Measurements from ENCODE around the gene PLEKHG3. TPM values are rescaled to one million over a fixed set of nuclear protein-coding genes. Genes with fewer than 3 reads are reported as not detected.

The PLEKHG3 gene
- polyA plus RNA-seq, 3 donors: 6.3 to 21.6 (median 13.0) TPM

- DNase-seq: no peak
- Histone ChIP-seq H3K9me3 (replicated peaks in 1 of 2; ENCODE audit: control insufficient read depth in 1 of 2, insufficient read depth in 1 of 2, low read length in 2 of 2) (no peaks in the 10 kb centered on the region), H3K9ac (ENCODE audit: insufficient read depth, low read length, poor library complexity, severe bottlenecking) (no peak overlapping the region), H3K4me3 (replicated peaks in 1 of 3; ENCODE audit: low read depth in 2 of 3, low read length in 3 of 3) (no peak overlapping the region), H3K27ac (ENCODE audit: low read depth in 1 of 2, low read length in 2 of 2) (no peak overlapping the region), H3K27me3 (ENCODE audit: control insufficient read depth in 2 of 2, insufficient read depth in 2 of 2, low read length in 2 of 2) (no peaks in the 10 kb centered on the region), H3K36me3 (replicated peaks in 1 of 2; ENCODE audit: control insufficient read depth in 1 of 2, insufficient read depth in 2 of 2, low read length in 2 of 2) (no peaks in the 10 kb centered on the region), H3K4me2 (replicated peaks; ENCODE audit: extremely low read depth, low read length, poor library complexity, severe bottlenecking) (no peak overlapping the region), H3K4me1 (ENCODE audit: control insufficient read depth in 1 of 2, insufficient read depth in 2 of 2, low read length in 2 of 2) (no peaks in the 10 kb centered on the region), H2AFZ (ENCODE audit: insufficient read depth, low read depth, low read length, poor library complexity, severe bottlenecking) (no peak overlapping the region), H4K20me1 (ENCODE audit: insufficient read depth, low read length) (no peaks in the 10 kb centered on the region), H3K79me2 (ENCODE audit: insufficient read depth, low read length) (no peaks in the 10 kb centered on the region)
- H3K9me3 Mint-ChIP-seq: no peaks in the 10 kb centered on the region
- H3K27me3 Mint-ChIP-seq (ENCODE audit: low read depth in 3 of 3): peaks cover 0 to 9% (median 6%) of the 10 kb centered on the region in 3 donors
- H3K4me3 Mint-ChIP-seq: no peak overlapping the region
- WGBS (ENCODE audit: insufficient coverage): 100% methylated on average over 3 of the region's 5 CpGs
- TF ChIP-seq CTCF (IDR thresholded peaks at IDR 0.05): no peak
- intact Hi-C loops (cut with micrococcal nuclease): no loop called here
- H3K36me3 Mint-ChIP-seq: no peaks in the 10 kb centered on the region
- H3K4me1 Mint-ChIP-seq: no peaks in the 10 kb centered on the region
- H3K27ac Mint-ChIP-seq: no peak overlapping the region
These were observed 85.5 kb downstream of the PLEKHG3 start for GRCh38 chr14:64789696-64790095.

GRCh38 chr14:64790478-64790877 is 86.3 kb downstream of the PLEKHG3 start:
- Histone ChIP-seq H3K9ac (ENCODE audit: insufficient read depth, low read length, poor library complexity, severe bottlenecking) (no peak overlapping the region), H4K20me1 (ENCODE audit: insufficient read depth, low read length) (no peaks in the 10 kb centered on the region), H3K4me1 (ENCODE audit: control insufficient read depth in 1 of 2, insufficient read depth in 2 of 2, low read length in 2 of 2) (no peaks in the 10 kb centered on the region), H3K4me3 (replicated peaks in 1 of 3; ENCODE audit: low read depth in 2 of 3, low read length in 3 of 3) (no peak overlapping the region), H3K79me2 (ENCODE audit: insufficient read depth, low read length) (no peaks in the 10 kb centered on the region), H3K36me3 (replicated peaks in 1 of 2; ENCODE audit: control insufficient read depth in 1 of 2, insufficient read depth in 2 of 2, low read length in 2 of 2) (no peaks in the 10 kb centered on the region), H3K27me3 (ENCODE audit: control insufficient read depth in 2 of 2, insufficient read depth in 2 of 2, low read length in 2 of 2) (no peaks in the 10 kb centered on the region), H3K4me2 (replicated peaks; ENCODE audit: extremely low read depth, low read length, poor library complexity, severe bottlenecking) (no peak overlapping the region), H3K27ac (ENCODE audit: low read depth in 1 of 2, low read length in 2 of 2) (no peak overlapping the region), H3K9me3 (replicated peaks in 1 of 2; ENCODE audit: control insufficient read depth in 1 of 2, insufficient read depth in 1 of 2, low read length in 2 of 2) (no peaks in the 10 kb centered on the region), H2AFZ (ENCODE audit: insufficient read depth, low read depth, low read length, poor library complexity, severe bottlenecking) (no peak overlapping the region)
- intact Hi-C loops (cut with micrococcal nuclease): no loop called here
- peaks cover 2 to 9% (median 7%) of the 10 kb centered on the region in 3 donors for H3K27me3 Mint-ChIP-seq (ENCODE audit: low read depth in 3 of 3)
- H3K27ac Mint-ChIP-seq: no peak overlapping the region
- H3K4me3 Mint-ChIP-seq: no peak overlapping the region
- no peaks in the 10 kb centered on the region for H3K9me3 Mint-ChIP-seq
- no peaks in the 10 kb centered on the region for H3K36me3 Mint-ChIP-seq
- WGBS (ENCODE audit: insufficient coverage): 100% methylated on average over 1 of the region's 6 CpGs
- no peak for TF ChIP-seq CTCF (IDR thresholded peaks at IDR 0.05)
- H3K4me1 Mint-ChIP-seq: no peaks in the 10 kb centered on the region
- DNase-seq: no peak

Measured in CD14-positive monocyte (primary cell).